ENCODE data around the gene NFIC. TPM values are rescaled to one million over a fixed set of nuclear protein-coding genes. Genes with fewer than 3 reads are reported as not detected.

NFIC gene
- total RNA-seq, 1 experiment from 2014 or later = 8.0 TPM

- H4K20me1 ChIP-seq (ENCODE audit: control insufficient read depth, insufficient read depth, insufficient read length) = peaks cover 2% of the 10 kb centered on the region
- H3K4me3 Mint-ChIP-seq = no peak overlapping the region
- H3K4me1 Mint-ChIP-seq = peaks cover 12 to 24% of the 10 kb centered on the region in 2 experiments
- H3K9me3 Mint-ChIP-seq = no peaks in the 10 kb centered on the region
- DNase-seq = no peak
- no peak overlapping the region for H3K9ac ChIP-seq (ENCODE audit: extremely low read depth, insufficient read length, low read length)
- no peak overlapping the region for H3K4ac ChIP-seq (ENCODE audit: low read depth, low read length)
- no peak overlapping the region for H2BK20ac ChIP-seq (ENCODE audit: low read depth, low read length, poor library complexity, severe bottlenecking)
- TF ChIP-seq CTCF (conservative IDR thresholded peaks at IDR 0.05) = no peak
- no peak overlapping the region for H3K27ac ChIP-seq (ENCODE audit: insufficient read length, low read depth, low read length)
- peaks cover 3% of the 10 kb centered on the region for H3K23me2 ChIP-seq (ENCODE audit: insufficient read length, low read depth, low read length, poor library complexity, severe bottlenecking)
- no peak overlapping the region for H2BK120ac ChIP-seq (ENCODE audit: low read depth, low read length, poor library complexity, severe bottlenecking)
- H2AK5ac ChIP-seq (ENCODE audit: insufficient read length, low read length) = no peak overlapping the region
- peaks cover 51% of the 10 kb centered on the region for H3K27me3 Mint-ChIP-seq (ENCODE audit: low read depth)
- H2BK5ac ChIP-seq (ENCODE audit: insufficient read length, low read length) = no peak overlapping the region
- no peak overlapping the region for H3T11ph ChIP-seq (ENCODE audit: low read length)
- H3K14ac ChIP-seq (ENCODE audit: insufficient read depth, low read length) = no peak overlapping the region
- H2BK15ac ChIP-seq (ENCODE audit: low read depth, low read length) = no peak overlapping the region
- H4K5ac ChIP-seq (ENCODE audit: insufficient read length, low read depth, low read length) = no peak overlapping the region
- peaks cover 10% of the 10 kb centered on the region for H3K27me3 ChIP-seq (ENCODE audit: insufficient read depth, low read length)
- no peaks in the 10 kb centered on the region for H3K79me2 ChIP-seq (ENCODE audit: insufficient read depth, low read length)
- no peaks in the 10 kb centered on the region; the same call in 1 of the 2 replicates for H3K4me1 ChIP-seq (ENCODE audit: insufficient read depth, low read length)
- no peaks in the 10 kb centered on the region for H3K79me1 ChIP-seq (ENCODE audit: insufficient read depth, low read depth, low read length, poor library complexity, severe bottlenecking)
- no peak overlapping the region for H3K4me2 ChIP-seq (ENCODE audit: insufficient read depth, insufficient read length, low read length)
- no peak overlapping the region for H3K23ac ChIP-seq (ENCODE audit: insufficient read length, low read depth, low read length)
- H3K36me3 Mint-ChIP-seq (ENCODE audit: insufficient read depth in 1 of 3, low read depth in 3 of 3) = no peaks in the 10 kb centered on the region
- H3K18ac ChIP-seq (ENCODE audit: insufficient read length, low read depth, low read length) = no peak overlapping the region
- H2BK12ac ChIP-seq (ENCODE audit: insufficient read length, low read depth, low read length) = no peak overlapping the region
- H3K56ac ChIP-seq (ENCODE audit: insufficient read length, low read depth, low read length) = no peak overlapping the region
- no peak overlapping the region for H4K91ac ChIP-seq (ENCODE audit: insufficient read length, low read depth, low read length)
- no peak overlapping the region for H3K27ac Mint-ChIP-seq
- no peak overlapping the region for H4K8ac ChIP-seq (replicated peaks; ENCODE audit: insufficient read length, low read depth, low read length)
- H2AFZ ChIP-seq (ENCODE audit: low read length) = no peak overlapping the region
- WGBS (ENCODE audit: extremely low coverage, insufficient read length, low lambda C conversion rate) = no CpG with 5 or more reads among the region's 22 CpGs
- no peaks in the 10 kb centered on the region for H3K9me3 ChIP-seq (ENCODE audit: control insufficient read depth, low read depth, low read length)
Measured at GRCh38 chr19:3457528-3458228, 91.3 kb downstream of the NFIC start.
